Activated T-cell treated with anti-CD3 and anti-CD28 coated beads, Interleukin-2, amount 50 U/mL, for 48 hours (primary cell): Measurements from ENCODE around the gene KDM1A.

Experiments used
- DNase-seq, 2 experiments: peaks; one replicate each; pipeline ENCODE4 v3.0.0-alpha.2; 2020

The KDM1A gene

GRCh38 chr1:23114424-23115079, 95.3 kb downstream of the KDM1A start:
- no peak for DNase-seq

- no peak for DNase-seq
Measured at GRCh38 chr1:23116216-23116836, 97.1 kb downstream of the KDM1A start.

GRCh38 chr1:23116921-23117699, 97.8 kb downstream of the KDM1A start:
- no peak for DNase-seq

GRCh38 chr1:23118407-23118806, 99.1 kb downstream of the KDM1A start:
- DNase-seq: no peak

- DNase-seq: no peak
Measured at GRCh38 chr1:23118957-23119792, 99.9 kb downstream of the KDM1A start.

- no peak for DNase-seq
Measured at GRCh38 chr1:23120383-23120782, 101.1 kb downstream of the KDM1A start.

- DNase-seq: no peak
Measured at GRCh38 chr1:23122023-23122748, 102.9 kb downstream of the KDM1A start.

- no peak for DNase-seq
Measured at GRCh38 chr1:23122796-23123195, 103.5 kb downstream of the KDM1A start.

- no peak for DNase-seq
Measured at GRCh38 chr1:23123528-23123927, 104.3 kb downstream of the KDM1A start.

- DNase-seq: no peak
Measured at GRCh38 chr1:23124259-23125026, 105.2 kb downstream of the KDM1A start.

- DNase-seq: no peak
Measured at GRCh38 chr1:23125489-23125888, 106.2 kb downstream of the KDM1A start.

- DNase-seq: no peak
Measured at GRCh38 chr1:23126200-23126599, 106.9 kb downstream of the KDM1A start.

- no peak for DNase-seq
Measured at GRCh38 chr1:23126801-23127200, 107.5 kb downstream of the KDM1A start.

- no peak for DNase-seq
Measured at GRCh38 chr1:23129846-23130245, 110.6 kb downstream of the KDM1A start.

- DNase-seq: no peak
Measured at GRCh38 chr1:23132033-23132432, 112.8 kb downstream of the KDM1A start.
